Measurements from ENCODE around the gene AP3B1.
A peak's percentile ranks its signal among the peaks of the same experiment; 100 is the strongest.

AP3B1 gene

GRCh38 chr5:77963795-77964194 lies 330.7 kb downstream of the AP3B1 start:
- Mint-ChIP-seq H3K4me1 (peaks cover 22% of the 10 kb centered on the region), H3K27me3 (ENCODE audit: low read depth, poor library complexity) (peaks cover 81% of the 10 kb centered on the region), H3K27ac (no peak overlapping the region), H3K36me3 (ENCODE audit: low read depth) (no peaks in the 10 kb centered on the region), H3K4me3 (no peak overlapping the region), H3K9me3 (peaks cover 6% of the 10 kb centered on the region)
- no peak for DNase-seq
- TF ChIP-seq, protein P1, sequence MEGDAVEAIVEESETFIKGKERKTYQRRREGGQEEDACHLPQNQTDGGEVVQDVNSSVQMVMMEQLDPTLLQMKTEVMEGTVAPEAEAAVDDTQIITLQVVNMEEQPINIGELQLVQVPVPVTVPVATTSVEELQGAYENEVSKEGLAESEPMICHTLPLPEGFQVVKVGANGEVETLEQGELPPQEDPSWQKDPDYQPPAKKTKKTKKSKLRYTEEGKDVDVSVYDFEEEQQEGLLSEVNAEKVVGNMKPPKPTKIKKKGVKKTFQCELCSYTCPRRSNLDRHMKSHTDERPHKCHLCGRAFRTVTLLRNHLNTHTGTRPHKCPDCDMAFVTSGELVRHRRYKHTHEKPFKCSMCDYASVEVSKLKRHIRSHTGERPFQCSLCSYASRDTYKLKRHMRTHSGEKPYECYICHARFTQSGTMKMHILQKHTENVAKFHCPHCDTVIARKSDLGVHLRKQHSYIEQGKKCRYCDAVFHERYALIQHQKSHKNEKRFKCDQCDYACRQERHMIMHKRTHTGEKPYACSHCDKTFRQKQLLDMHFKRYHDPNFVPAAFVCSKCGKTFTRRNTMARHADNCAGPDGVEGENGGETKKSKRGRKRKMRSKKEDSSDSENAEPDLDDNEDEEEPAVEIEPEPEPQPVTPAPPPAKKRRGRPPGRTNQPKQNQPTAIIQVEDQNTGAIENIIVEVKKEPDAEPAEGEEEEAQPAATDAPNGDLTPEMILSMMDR (IDR thresholded peaks at IDR 0.05): no peak

GRCh38 chr5:77960863-77961396 lies 333.6 kb downstream of the AP3B1 start:
- H3K4me1 Mint-ChIP-seq: peaks cover 31% of the 10 kb centered on the region
- no peaks in the 10 kb centered on the region for H3K36me3 Mint-ChIP-seq (ENCODE audit: low read depth)
- DNase-seq: no peak
- no peak overlapping the region for H3K27ac Mint-ChIP-seq
- TF ChIP-seq, protein P1 (IDR thresholded peaks at IDR 0.05): no peak
- H3K9me3 Mint-ChIP-seq: no peaks in the 10 kb centered on the region
- H3K4me3 Mint-ChIP-seq: no peak overlapping the region
- peaks cover 88% of the 10 kb centered on the region for H3K27me3 Mint-ChIP-seq (ENCODE audit: low read depth, poor library complexity)

DNA sequence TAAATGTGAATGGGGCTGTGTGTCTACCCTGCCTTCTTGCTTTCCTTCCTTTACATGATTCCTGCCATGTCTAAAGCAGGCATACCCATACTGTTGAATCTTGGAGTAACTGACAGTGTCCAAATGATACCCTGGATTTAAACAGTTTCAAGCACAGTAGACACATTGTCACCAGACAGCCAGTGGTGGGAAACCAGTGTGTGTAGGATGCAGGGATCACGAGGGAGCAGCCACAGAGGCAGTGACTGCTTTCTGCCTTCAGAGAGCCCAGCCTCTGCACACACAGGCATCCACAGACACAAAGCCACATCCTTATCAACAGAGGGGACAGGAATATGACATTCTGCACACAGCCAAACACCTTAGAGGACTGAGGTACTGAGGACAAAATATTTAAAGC lies 334.2 kb downstream of the AP3B1 start:
- Mint-ChIP-seq H3K27ac (no peak overlapping the region), H3K4me1 (peaks cover 31% of the 10 kb centered on the region), H3K36me3 (ENCODE audit: low read depth) (no peaks in the 10 kb centered on the region), H3K27me3 (ENCODE audit: low read depth, poor library complexity) (peaks cover 88% of the 10 kb centered on the region), H3K4me3 (no peak overlapping the region), H3K9me3 (no peaks in the 10 kb centered on the region)
- TF ChIP-seq, protein P1 (IDR thresholded peaks at IDR 0.05): no peak
- no peak for DNase-seq

GRCh38 chr5:77958642-77959330 lies 335.7 kb downstream of the AP3B1 start:
- TF ChIP-seq, protein P1 (IDR thresholded peaks at IDR 0.05): no peak
- peaks cover 7% of the 10 kb centered on the region for H3K9me3 Mint-ChIP-seq
- H3K27ac Mint-ChIP-seq: no peak overlapping the region
- H3K4me3 Mint-ChIP-seq: peak overlapping the region; percentile 74
- DNase-seq: no peak
- H3K4me1 Mint-ChIP-seq: peaks cover 31% of the 10 kb centered on the region
- peaks cover 89% of the 10 kb centered on the region for H3K27me3 Mint-ChIP-seq (ENCODE audit: low read depth, poor library complexity)
- no peaks in the 10 kb centered on the region for H3K36me3 Mint-ChIP-seq (ENCODE audit: low read depth)

GRCh38 chr5:77957931-77958521 lies 336.5 kb downstream of the AP3B1 start:
- peaks cover 31% of the 10 kb centered on the region for H3K4me1 Mint-ChIP-seq
- TF ChIP-seq, protein P1 (IDR thresholded peaks at IDR 0.05): no peak
- H3K27me3 Mint-ChIP-seq (ENCODE audit: low read depth, poor library complexity): peaks cover 88% of the 10 kb centered on the region
- H3K36me3 Mint-ChIP-seq (ENCODE audit: low read depth): no peaks in the 10 kb centered on the region
- DNase-seq: peak; percentile 78
- H3K9me3 Mint-ChIP-seq: peaks cover 7% of the 10 kb centered on the region
- peak overlapping the region; percentile 74 for H3K4me3 Mint-ChIP-seq
- no peak overlapping the region for H3K27ac Mint-ChIP-seq
